K562 (cell line): ENCODE results near the gene CRYAB. TPM values are rescaled to one million over a fixed set of nuclear protein-coding genes. Genes with fewer than 3 reads are reported as not detected.

Source experiments
- ARID1B ChIP-seq: fragments of 450-650 bp; IDR thresholded peaks from 2 replicates; pipeline ENCODE4 v1.6.1; 2016; ENCODE audit warnings: antibody characterized with exemption, mild to moderate bottlenecking, inconsistent platforms
- ATF3 ChIP-seq, 2 experiments: fragments of 450-650 bp in 1 of 2; sonication (generic) in 1 of 2; formaldehyde crosslinking in 1 of 2; IDR thresholded peaks in 1 of 2; conservative IDR thresholded peaks in 1 of 2; 2 replicates each; pipeline versions ENCODE4 v1.6.1 to v1.8.1; 2016 to 2023; ENCODE audit warnings: mild to moderate bottlenecking in 2 of 2, moderate library complexity in 2 of 2, inconsistent platforms in 1 of 2, missing genetic modification reagents in 1 of 2
- CBFA2T2 ChIP-seq: fragments of 450-650 bp; conservative IDR thresholded peaks from 2 replicates; pipeline ENCODE4 v1.6.1; 2017; ENCODE audit warnings: mild to moderate bottlenecking
- CBFA2T3 ChIP-seq: fragments of 450-650 bp; IDR thresholded peaks from 2 replicates; pipeline ENCODE4 v1.6.1; 2017
- CBFB ChIP-seq: sonication (generic); formaldehyde crosslinking; IDR thresholded peaks from 2 replicates; pipeline ENCODE4 v1.4.0; 2020; ENCODE audit warnings: mild to moderate bottlenecking, missing genetic modification reagents
- EGR1 ChIP-seq: fragments of 450-650 bp; conservative IDR thresholded peaks from 2 replicates; pipeline ENCODE4 v1.6.1; 2017; ENCODE audit warnings: mild to moderate bottlenecking
- ELF1 ChIP-seq: fragments of 200-800 bp; sonication (Bioruptor generic); IDR thresholded peaks from 2 replicates; pipeline ENCODE4 v1.6.1; 2016; ENCODE audit warnings: missing genetic modification characterization, missing compliant biosample characterization
- ELK1 ChIP-seq: sonication (generic); formaldehyde crosslinking; IDR thresholded peaks from 2 replicates; pipeline ENCODE4 v1.8.1; 2022; ENCODE audit warnings: missing genetic modification reagents
- FOXJ2 ChIP-seq: fragments of 200-800 bp; sonication (Bioruptor generic); IDR thresholded peaks from 2 replicates; pipeline ENCODE4 v1.6.1; 2016; ENCODE audit warnings: missing genetic modification characterization, missing compliant biosample characterization
- FOXP1 ChIP-seq: sonication (generic); formaldehyde crosslinking; IDR thresholded peaks from 2 replicates; pipeline ENCODE4 v1.8.0; 2022; ENCODE audit warnings: mild to moderate bottlenecking, missing genetic modification reagents
- GABPB1 ChIP-seq: sonication (generic); formaldehyde crosslinking; IDR thresholded peaks from 2 replicates; pipeline ENCODE4 v1.8.0; 2022; ENCODE audit warnings: mild to moderate bottlenecking, missing genetic modification reagents
- ID3 ChIP-seq, 2 experiments: fragments of 250-450 bp in 1 of 2; fragments of 450-650 bp in 1 of 2; sonication (Bioruptor Pico) in 1 of 2; IDR thresholded peaks; 2 replicates each; pipeline versions ENCODE4 v1.6.1 to v1.8.0; 2016 to 2021; ENCODE audit warnings: mild to moderate bottlenecking in 2 of 2, moderate library complexity in 2 of 2, missing compliant biosample characterization in 1 of 2, missing genetic modification characterization in 1 of 2
- IRF2 ChIP-seq: sonication (generic); formaldehyde crosslinking; IDR thresholded peaks from 2 replicates; pipeline ENCODE4 v1.8.1; 2022; ENCODE audit warnings: mild to moderate bottlenecking, missing genetic modification reagents
- NCOA6 ChIP-seq: fragments of 450-650 bp; IDR thresholded peaks from 2 replicates; pipeline ENCODE4 v1.6.1; 2017; ENCODE audit warnings: mild to moderate bottlenecking
- NFIC ChIP-seq: fragments of 450-650 bp; IDR thresholded peaks from 2 replicates; pipeline ENCODE4 v1.6.1; 2017; ENCODE audit warnings: mild to moderate bottlenecking, inconsistent platforms
- PURB ChIP-seq: sonication (generic); formaldehyde crosslinking; IDR thresholded peaks from 2 replicates; pipeline ENCODE4 v1.9.0; 2021; ENCODE audit warnings: low read depth, mild to moderate bottlenecking, missing genetic modification reagents
- RAD21 ChIP-seq, 2 experiments: fragments of 250-450 bp in 1 of 2; fragments of 450-650 bp in 1 of 2; sonication (Bioruptor Pico) in 1 of 2; formaldehyde crosslinking in 1 of 2; IDR thresholded peaks in 1 of 2; conservative IDR thresholded peaks in 1 of 2; 2 replicates each; pipeline versions ENCODE4 v1.4.0 to v1.8.0; 2020 to 2022; ENCODE audit warnings: mild to moderate bottlenecking in 2 of 2, moderate library complexity in 1 of 2
- SRSF3 ChIP-seq: fragments of 200-400 bp; formaldehyde crosslinking; IDR thresholded peaks from 2 replicates; pipeline ENCODE4 v1.6.1; 2016; ENCODE audit warnings: mild to moderate bottlenecking, low read length, moderate library complexity; ENCODE audit not compliant: insufficient read depth
- ZNF609 ChIP-seq: sonication (generic); formaldehyde crosslinking; IDR thresholded peaks from 2 replicates; pipeline ENCODE4 v1.8.1; 2023; ENCODE audit warnings: missing genetic modification reagents, mild to moderate bottlenecking, borderline replicate concordance
- polyA plus RNA-seq, 8 experiments: library from polyadenylated mRNA; depleted of rRNA in 4 of 8; stranded (reverse) in 5 of 8; unstranded in 3 of 8; fragments of >200 nt; fragmentation: Nextera tagmentation in 2 of 8; fragmentation: Illumina TruSeq in 1 of 8; extraction: Ambion mirVana in 2 of 8; extraction: Trizol in 1 of 8; gene quantifications; 2 replicates each; pipeline versions ENCODE4 v1.2.1 to v1.2.3, GENCODE V29; 2011 to 2014; ENCODE audit warnings: inconsistent platforms in 1 of 8, missing spikeins in 1 of 8
- total RNA-seq, 7 experiments: library from RNA; depleted of rRNA in 6 of 7; stranded (reverse); fragments of >200 nt in 6 of 7; fragmentation: Illumina TruSeq in 2 of 7; extraction: Trizol in 2 of 7; gene quantifications; 2 replicates each; pipeline versions ENCODE4 v1.2.1 to v1.2.3, GENCODE V29; 2011 to 2021; ENCODE audit warnings: low replicate concordance in 1 of 7

The CRYAB gene
- total and polyA plus RNA-seq, 9 of the 15 experiments (the other 6 are each of a cell fraction or from before 2014, with no cell fraction given) = 0.83 to 7.5 (median 3.6) TPM

GRCh38 chr11:111949519-111950426 lies 38.2 kb upstream of the CRYAB start (continued):
- TF ChIP-seq ZNF609 (CRISPR knock-in tag) (no peak), CBFA2T2 (peak; percentile 58), GABPB1 (CRISPR knock-in tag) (no peak), IRF2 (CRISPR knock-in tag) (no peak), PURB (CRISPR knock-in tag) (no peak), EGR1 (peak; percentile 90), CBFB (CRISPR knock-in tag) (no peak), SRSF3 (no peak), ARID1B (peak; percentile 31), RAD21 (CRISPR knock-in tag; conservative IDR thresholded peaks at IDR 0.05 in 1 of 2, IDR thresholded peaks at IDR 0.05 in 1 of 2) (no peak), ID3 (CRISPR knock-in tag; IDR thresholded peaks at IDR 0.05) (no peak), ID3 (tag; IDR thresholded peaks at IDR 0.05) (no peak), ELF1 (no peak), NCOA6 (no peak), FOXJ2 (tag) (no peak), ELK1 (no peak), CBFA2T3 (peak; percentile 70), FOXP1 (CRISPR knock-in tag) (no peak), NFIC (peak; percentile 18; the same call in 1 of the 2 replicates), ATF3 (IDR thresholded peaks at IDR 0.05) (0 out of 2 replicates have a peak, but pooled peaks have one; percentile 9), ATF3 (CRISPR knock-in tag; conservative IDR thresholded peaks at IDR 0.05) (no peak)
